Hepatocyte (in vitro differentiated cells): ENCODE measurements around the gene MYRF.

Experiments used
- CTCF ChIP-seq: fragments of 200-600 bp; sonication (generic); IDR thresholded peaks from 2 replicates; pipeline ENCODE4 v1.5.1; 2016; ENCODE audit warnings: antibody characterized with exemption, mild to moderate bottlenecking; ENCODE audit not compliant: poor library complexity
- EZH2 ChIP-seq: fragments of 200-600 bp; sonication (generic); IDR thresholded peaks from 2 replicates; pipeline ENCODE4 v1.6.1; 2016; ENCODE audit warnings: antibody characterized with exemption, mild to moderate bottlenecking, borderline replicate concordance

- TF ChIP-seq CTCF = no peak
- TF ChIP-seq EZH2 = no peak
Observed at GRCh38 chr11:61710019-61710418, 42.4 kb upstream of the MYRF start.
